AG08395 (cell line): ENCODE results near the gene NLRX1.
"Not testable (repeated sequence)": the region's sequence is repeated elsewhere in the genome, so short reads cannot be mapped to it uniquely, and the experiment has no call there.

Experiments used
- DNase-seq: peaks from one replicate; pipeline ENCODE4 v3.0.0; 2012; ENCODE audit warnings: mixed read lengths, low spot score

The NLRX1 gene

DNA sequence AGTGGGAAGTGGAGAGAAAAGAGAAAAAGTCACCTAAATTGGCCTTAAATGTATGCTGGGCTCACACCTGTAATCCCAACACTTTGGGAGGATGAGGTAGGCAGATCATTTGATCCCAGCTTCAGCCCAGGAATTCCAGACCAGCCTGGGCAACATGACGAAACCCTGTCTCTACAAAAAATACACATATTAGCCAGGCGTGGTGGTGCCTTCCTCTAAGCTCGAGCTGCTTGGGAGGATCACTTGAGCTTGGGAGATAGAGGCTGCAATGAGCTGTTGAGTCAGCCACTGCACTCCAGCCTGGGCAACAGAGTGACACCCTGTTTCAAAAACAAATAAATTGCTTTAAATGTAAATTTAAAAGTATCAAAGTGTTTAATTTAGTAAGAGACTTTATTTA is 41.5 kb downstream of the NLRX1 start:
- DNase-seq: no peak

GRCh38 chr11:119218141-119218878 is 49.8 kb downstream of the NLRX1 start:
- DNase-seq: peak; percentile 89

- DNase-seq: peak; percentile 62
Observed at GRCh38 chr11:119222308-119222707, 53.8 kb downstream of the NLRX1 start.

DNA sequence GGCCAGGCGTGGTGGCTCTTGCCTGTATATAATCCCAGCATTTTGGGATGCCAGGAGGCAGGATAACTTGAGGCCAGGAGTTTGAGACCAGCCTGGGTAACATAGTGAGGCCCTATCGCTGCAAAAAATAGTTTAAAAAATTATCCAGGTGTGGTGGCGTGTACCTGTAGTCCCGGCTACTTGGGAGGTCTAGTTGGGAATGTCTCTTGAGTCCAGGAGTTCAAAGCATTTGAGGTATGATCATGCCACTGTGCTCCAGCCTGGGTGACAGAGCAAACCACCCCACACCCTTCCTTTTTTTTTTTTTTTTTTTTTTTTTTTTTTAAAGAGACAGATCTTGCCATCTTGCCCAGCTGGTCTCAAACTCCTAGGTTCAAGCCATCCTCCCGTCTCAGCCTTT is 54.4 kb downstream of the NLRX1 start:
- no peak for DNase-seq

GRCh38 chr11:119223856-119224255 is 55.3 kb downstream of the NLRX1 start:
- peak; percentile 22 for DNase-seq

GRCh38 chr11:119228535-119229287 is 60.2 kb downstream of the NLRX1 start:
- not testable (repeated sequence) for DNase-seq

GRCh38 chr11:119229288-119229672 is 60.8 kb downstream of the NLRX1 start:
- DNase-seq: no peak

DNA sequence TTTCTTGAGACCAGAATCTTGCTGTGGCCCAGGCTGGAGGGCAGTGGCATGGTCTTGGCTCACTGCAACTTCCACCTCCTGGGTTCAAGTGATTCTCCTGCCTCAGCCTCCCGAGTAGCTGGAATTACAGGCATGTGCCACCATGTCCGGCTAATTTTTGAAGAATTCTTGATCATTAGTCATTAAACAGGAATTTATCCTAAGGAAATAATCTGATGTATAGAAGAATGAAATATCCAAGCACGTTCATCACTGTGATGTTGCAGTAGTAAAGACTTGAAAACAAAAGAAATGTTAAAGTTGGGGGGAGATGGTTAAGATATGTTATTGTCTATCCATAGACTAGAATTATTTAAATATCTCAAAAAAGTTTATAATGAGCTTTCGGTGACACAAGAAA is 61.2 kb downstream of the NLRX1 start:
- DNase-seq: no peak
